Right cardiac atrium (tissue), 5 donors: Measurements from ENCODE around the gene ARHGEF10L. TPM values are rescaled to one million over a fixed set of nuclear protein-coding genes. Genes with fewer than 3 reads are reported as not detected.

Experiments
- ATAC-seq, 2 donors: fragments of 200-7000 bp; cut with Tn5 transposase; one replicate each; pipeline versions ENCODE4 v1.8.0 to v1.9.1; 2020; ENCODE audit warnings: moderate library complexity in 2 of 2, mild to moderate bottlenecking in 1 of 2
- DNase-seq, 3 donors: peaks; one replicate each; pipeline ENCODE4 v3.0.0-alpha.2; 2020
- H3K27ac ChIP-seq: one replicate; pipeline ENCODE4 v1.5.1; 2013; ENCODE audit warnings: mild to moderate bottlenecking, low read length, control low read depth, moderate library complexity
- H3K27me3 ChIP-seq: one replicate; pipeline ENCODE4 v1.6.1; 2013; ENCODE audit not compliant: control insufficient read depth, insufficient read depth
- H3K4me1 ChIP-seq: one replicate; pipeline ENCODE4 v1.6.1; 2013; ENCODE audit warnings: low read length; ENCODE audit not compliant: control insufficient read depth, insufficient read depth
- H3K4me3 ChIP-seq: one replicate; pipeline ENCODE4 v1.5.1; 2013; ENCODE audit warnings: low read length, control low read depth
- H3K9me3 ChIP-seq: one replicate; pipeline ENCODE4 v1.6.1; 2013; ENCODE audit warnings: low read length; ENCODE audit not compliant: control insufficient read depth
- WGBS: extraction: QIAGEN DNeasy Blood & Tissue Kit; methylation state at CpG from one replicate; pipeline ENCODE4 v1.1.7; 2013; 5-methylcytosine and 5-hydroxymethylcytosine counted together
- intact Hi-C, 4 donors: fragments of 100-400 bp; cut with DNase I; formaldehyde crosslinking; loops; one replicate each; pipeline versions ENCODE4 v1.11.0 to v1.14.0; 2022 to 2023
- polyA plus RNA-seq: library from polyadenylated mRNA; stranded (reverse); fragments of 200-250 nt; gene quantifications from one replicate; pipeline ENCODE4 v1.2.3, GENCODE V29; 2013
- total RNA-seq, 4 donors: library from RNA; stranded (reverse); fragmentation: NEBNext Ultra II Directional; extraction: Animal tissue kit (Norgen Biotek cat#: 25700); gene quantifications; one replicate each; pipeline ENCODE4 v1.2.1, GENCODE V29; 2021
- donor health status: healthy with polysubstance abuse.
- donor health status: DM: no; HTN: yes; CAD: no.
- donor health status: DM: no; HTN: no; CAD: no.
- donor health status: DM: no; HTN: yes; CAD: no; lungs with severe emphysema.
- donor health status: DM: yes; HTN: yes; CAD: no.

Gene ARHGEF10L
- total and polyA plus RNA-seq, 5 donors: 42.6 to 56.4 (median 54.0) TPM

- no peak overlapping the region for H3K4me3 ChIP-seq
- no peaks in the 10 kb centered on the region for H3K27me3 ChIP-seq
- ATAC-seq (no peak), DNase-seq (peak in 1 of 3 donors; percentile 25)
- H3K27ac ChIP-seq: no peak overlapping the region
- no peaks in the 10 kb centered on the region for H3K4me1 ChIP-seq
- 61% methylated on average over 19 of the region's 19 CpGs for WGBS
- H3K9me3 ChIP-seq: no peaks in the 10 kb centered on the region
- intact Hi-C loops: no loop called here
These were observed 17.4 kb upstream of the ARHGEF10L start for GRCh38 chr1:17521946-17522612.

GRCh38 chr1:17523321-17524041 is 16.0 kb upstream of the ARHGEF10L start:
- 83% methylated on average over 7 of the region's 7 CpGs for WGBS
- Histone ChIP-seq H3K27me3 (no peaks in the 10 kb centered on the region), H3K4me1 (no peaks in the 10 kb centered on the region), H3K4me3 (no peak overlapping the region), H3K9me3 (no peaks in the 10 kb centered on the region), H3K27ac (no peak overlapping the region)
- intact Hi-C loops: no loop called here
- DNase-seq (peak in 1 of 3 donors; percentile 5), ATAC-seq (no peak)

- DNase-seq (no peak), ATAC-seq (no peak)
These were observed 14.9 kb upstream of the ARHGEF10L start for GRCh38 chr1:17524645-17525044.

GRCh38 chr1:17525996-17526686 is 13.4 kb upstream of the ARHGEF10L start:
- Histone ChIP-seq H3K9me3 (no peaks in the 10 kb centered on the region), H3K27ac (no peak overlapping the region), H3K27me3 (no peaks in the 10 kb centered on the region), H3K4me1 (no peaks in the 10 kb centered on the region), H3K4me3 (no peak overlapping the region)
- intact Hi-C loops: no loop called here
- DNase-seq (no peak), ATAC-seq (no peak)
- WGBS: 72% methylated on average over 4 of the region's 4 CpGs

More at GRCh38 chr1:17524645-17525044, 14.9 kb upstream of the ARHGEF10L start:
- Histone ChIP-seq H3K27me3 (no peaks in the 10 kb centered on the region), H3K27ac (no peak overlapping the region), H3K4me1 (no peaks in the 10 kb centered on the region), H3K9me3 (no peaks in the 10 kb centered on the region), H3K4me3 (no peak overlapping the region)
- 80% methylated on average over 2 of the region's 2 CpGs for WGBS
- intact Hi-C loops: no loop called here

GRCh38 chr1:17527036-17527914 is 12.2 kb upstream of the ARHGEF10L start:
- DNase-seq (no peak), ATAC-seq (no peak)
- H3K4me3 ChIP-seq: no peak overlapping the region
- H3K9me3 ChIP-seq: no peaks in the 10 kb centered on the region
- no peaks in the 10 kb centered on the region for H3K27me3 ChIP-seq
- 45% methylated on average over 14 of the region's 14 CpGs for WGBS
- no peak overlapping the region for H3K27ac ChIP-seq
- H3K4me1 ChIP-seq: peaks cover 5% of the 10 kb centered on the region
- intact Hi-C loops: no loop called here

- H3K4me3 ChIP-seq: no peak overlapping the region
- peaks cover 7% of the 10 kb centered on the region for H3K4me1 ChIP-seq
- H3K27me3 ChIP-seq: no peaks in the 10 kb centered on the region
- H3K9me3 ChIP-seq: no peaks in the 10 kb centered on the region
- ATAC-seq: no peak
- DNase-seq: no peak
- intact Hi-C loops: no loop called here
- no peak overlapping the region for H3K27ac ChIP-seq
These were observed 10.1 kb upstream of the ARHGEF10L start for GRCh38 chr1:17529381-17529780.

DNA sequence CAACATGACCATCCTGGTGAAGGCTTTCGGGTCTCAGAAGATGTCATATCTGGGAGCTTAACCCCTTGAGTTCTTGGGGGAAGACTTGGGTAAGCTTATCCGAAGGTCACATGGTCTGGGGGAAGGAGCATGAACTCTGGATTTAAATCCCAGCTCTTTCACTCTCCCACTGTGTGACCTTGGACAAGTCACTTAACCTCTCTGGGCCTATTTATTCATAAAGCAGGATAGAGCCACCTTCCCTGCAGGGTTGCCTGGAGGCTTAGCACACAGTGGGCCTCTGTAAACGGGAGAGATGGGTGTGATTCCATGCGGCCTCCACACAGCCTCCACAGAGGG is 8.2 kb upstream of the ARHGEF10L start:
- Histone ChIP-seq H3K4me3 (no peak overlapping the region), H3K4me1 (peaks cover 7% of the 10 kb centered on the region), H3K9me3 (no peaks in the 10 kb centered on the region), H3K27me3 (no peaks in the 10 kb centered on the region), H3K27ac (peak overlapping the region; percentile 98)
- WGBS: 72% methylated on average over 4 of the region's 4 CpGs
- intact Hi-C loops: loop anchor here in 1 of 4 donors (10.0 kb wide), 1 partner anchor 63 kb away; no protein-coding TSS in a partner anchor
- no peak for ATAC-seq
- no peak for DNase-seq

GRCh38 chr1:17531682-17532487 is 7.6 kb upstream of the ARHGEF10L start:
- intact Hi-C loops: loop anchor here in 1 of 4 donors (10.0 kb wide), 1 partner anchor 63 kb away; no protein-coding TSS in a partner anchor
- WGBS: 34% methylated on average over 8 of the region's 8 CpGs
- ATAC-seq (peak; percentile 92), DNase-seq (peak; percentile 83 to 93 (median 93))
- H3K9me3 ChIP-seq: no peaks in the 10 kb centered on the region
- H3K27me3 ChIP-seq: no peaks in the 10 kb centered on the region
- H3K4me1 ChIP-seq: peaks cover 7% of the 10 kb centered on the region
- H3K27ac ChIP-seq: peak overlapping the region; percentile 98
- H3K4me3 ChIP-seq: no peak overlapping the region

GRCh38 chr1:17533201-17533600 is 6.3 kb upstream of the ARHGEF10L start:
- ATAC-seq (no peak), DNase-seq (no peak)
- Histone ChIP-seq H3K4me3 (no peak overlapping the region), H3K27ac (no peak overlapping the region), H3K9me3 (no peaks in the 10 kb centered on the region), H3K4me1 (peaks cover 7% of the 10 kb centered on the region), H3K27me3 (no peaks in the 10 kb centered on the region)
- intact Hi-C loops: loop anchor here in 1 of 4 donors (10.0 kb wide), 1 partner anchor 62 kb away; no protein-coding TSS in a partner anchor
- WGBS: 90% methylated on average over 4 of the region's 4 CpGs
